ENCODE measurements around the gene ZNF33A.

- no peak for TF ChIP-seq POLR2A (IDR thresholded peaks at IDR 0.05)
- no peak for TF ChIP-seq CTCF (IDR thresholded peaks at IDR 0.05)
- no peak for TF ChIP-seq EP300 (IDR thresholded peaks at IDR 0.05)
- TF ChIP-seq POLR2AphosphoS5 (IDR thresholded peaks at IDR 0.05): no peak
Measured at GRCh38 chr10:38047666-38048065, 37.2 kb downstream of the ZNF33A start.
